Renal cortex interstitium (tissue), 15 donors: ENCODE measurements around the gene PRIMPOL. TPM values are rescaled to one million over a fixed set of nuclear protein-coding genes. Genes with fewer than 3 reads are reported as not detected.
"Not testable (repeated sequence)": the region's sequence is repeated elsewhere in the genome, so short reads cannot be mapped to it uniquely, and the experiment has no call there.

ENCODE experiments used
- DNase-seq, 11 donors: peaks; one replicate each; pipeline ENCODE4 v3.0.0-alpha.2; 2013; ENCODE audit warnings: low read depth in 9 of 11, low spot score in 4 of 11; ENCODE audit errors: extremely low read depth in 1 of 11
- long read RNA-seq, 16 experiments: transcript quantifications; one replicate each; lab custom pipeline, GENCODE V29; 2026
- polyA plus RNA-seq, 3 donors: library from polyadenylated mRNA; unstranded; fragments of 120-200 nt; gene quantifications; one replicate each; pipeline ENCODE4 v1.2.1, GENCODE V29; 2013; ENCODE audit not compliant: insufficient read length in 3 of 3

The PRIMPOL gene, protein sequence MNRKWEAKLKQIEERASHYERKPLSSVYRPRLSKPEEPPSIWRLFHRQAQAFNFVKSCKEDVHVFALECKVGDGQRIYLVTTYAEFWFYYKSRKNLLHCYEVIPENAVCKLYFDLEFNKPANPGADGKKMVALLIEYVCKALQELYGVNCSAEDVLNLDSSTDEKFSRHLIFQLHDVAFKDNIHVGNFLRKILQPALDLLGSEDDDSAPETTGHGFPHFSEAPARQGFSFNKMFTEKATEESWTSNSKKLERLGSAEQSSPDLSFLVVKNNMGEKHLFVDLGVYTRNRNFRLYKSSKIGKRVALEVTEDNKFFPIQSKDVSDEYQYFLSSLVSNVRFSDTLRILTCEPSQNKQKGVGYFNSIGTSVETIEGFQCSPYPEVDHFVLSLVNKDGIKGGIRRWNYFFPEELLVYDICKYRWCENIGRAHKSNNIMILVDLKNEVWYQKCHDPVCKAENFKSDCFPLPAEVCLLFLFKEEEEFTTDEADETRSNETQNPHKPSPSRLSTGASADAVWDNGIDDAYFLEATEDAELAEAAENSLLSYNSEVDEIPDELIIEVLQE
- 10 to 100 TPM; 27.1 to 32.5 (median 32.2) TPM for polyA plus RNA-seq
- long read RNA-seq, donor 1, partial matches to known transcripts = 0 of 5 reads
- long read RNA-seq, donor 1, other reads (novel, unspliced or antisense) = 0 of 5 reads
- long read RNA-seq, donor 2, partial matches to known transcripts = 0 of 2 reads
- long read RNA-seq, donor 2, other reads (novel, unspliced or antisense) = 0 of 2 reads
- long read RNA-seq, donor 3, partial matches to known transcripts = 47 of 54 reads
- long read RNA-seq, donor 3, other reads (novel, unspliced or antisense) = 0 of 54 reads
- long read RNA-seq, donor 4, transcript PRIMPOL-208 (3 exons, 498 nt) = major isoform, 9 of 11 reads
- long read RNA-seq, donor 4, partial matches to known transcripts = 0 of 11 reads
- long read RNA-seq, donor 4, other reads (novel, unspliced or antisense) = 0 of 11 reads
- long read RNA-seq, donor 5 = 0 reads
- long read RNA-seq, donor 6, transcript PRIMPOL-208 (3 exons, 498 nt) = major isoform, 9 of 29 reads
- long read RNA-seq, donor 6, partial matches to known transcripts = 8 of 29 reads
- long read RNA-seq, donor 6, other reads (novel, unspliced or antisense) = 10 of 29 reads
- long read RNA-seq, donor 7, partial matches to known transcripts = 38 of 67 reads
- long read RNA-seq, donor 7, other reads (novel, unspliced or antisense) = 25 of 67 reads
- long read RNA-seq, donor 8 = 0 reads
- long read RNA-seq, donor 9, partial matches to known transcripts = 0 of 16 reads
- long read RNA-seq, donor 9, other reads (novel, unspliced or antisense) = 12 of 16 reads
- long read RNA-seq, donor 10, partial matches to known transcripts = 0 of 4 reads
- long read RNA-seq, donor 10, other reads (novel, unspliced or antisense) = 0 of 4 reads
- long read RNA-seq, donor 11, partial matches to known transcripts = 0 of 3 reads
- long read RNA-seq, donor 11, other reads (novel, unspliced or antisense) = 0 of 3 reads
- long read RNA-seq, donor 12, transcript PRIMPOL-208 (3 exons, 498 nt) = major isoform, 10 of 25 reads
- long read RNA-seq, donor 12, partial matches to known transcripts = 15 of 25 reads
- long read RNA-seq, donor 12, other reads (novel, unspliced or antisense) = 0 of 25 reads
- long read RNA-seq, donor 13 = 0 reads
- long read RNA-seq, donor 14, partial matches to known transcripts = 0 of 7 reads
- long read RNA-seq, donor 14, other reads (novel, unspliced or antisense) = 0 of 7 reads
- long read RNA-seq, donor 15, partial matches to known transcripts = 0 of 1 reads
- long read RNA-seq, donor 15, other reads (novel, unspliced or antisense) = 0 of 1 reads
- long read RNA-seq, donor 16, transcript PRIMPOL-208 (3 exons, 498 nt) = major isoform, 16 of 19 reads
- long read RNA-seq, donor 16, partial matches to known transcripts = 0 of 19 reads
- long read RNA-seq, donor 16, other reads (novel, unspliced or antisense) = 0 of 19 reads

- peak; percentile 78 to 95 (median 93) for DNase-seq
These were observed at the start of gene PRIMPOL, which contains the start of gene CASP3 for GRCh38 chr4:184649026-184649970. TSS of gene PRIMPOL (plus strand) at chr4:184649738. CDS start at chr4:184657141, 7,403 bp downstream. TSS of gene CASP3 (minus strand) at chr4:184649447. CDS start at chr4:184638453, 10,994 bp downstream.

GRCh38 chr4:184600982-184601381 is 48.6 kb upstream of the PRIMPOL start:
- not testable (repeated sequence) for DNase-seq

- DNase-seq = not testable (repeated sequence)
These were observed 46.7 kb upstream of the PRIMPOL start for GRCh38 chr4:184602857-184603256.

- DNase-seq = not testable (repeated sequence)
These were observed 42.1 kb upstream of the PRIMPOL start for GRCh38 chr4:184607429-184607828.

GRCh38 chr4:184612074-184612473 is 37.5 kb upstream of the PRIMPOL start:
- no peak for DNase-seq

DNA sequence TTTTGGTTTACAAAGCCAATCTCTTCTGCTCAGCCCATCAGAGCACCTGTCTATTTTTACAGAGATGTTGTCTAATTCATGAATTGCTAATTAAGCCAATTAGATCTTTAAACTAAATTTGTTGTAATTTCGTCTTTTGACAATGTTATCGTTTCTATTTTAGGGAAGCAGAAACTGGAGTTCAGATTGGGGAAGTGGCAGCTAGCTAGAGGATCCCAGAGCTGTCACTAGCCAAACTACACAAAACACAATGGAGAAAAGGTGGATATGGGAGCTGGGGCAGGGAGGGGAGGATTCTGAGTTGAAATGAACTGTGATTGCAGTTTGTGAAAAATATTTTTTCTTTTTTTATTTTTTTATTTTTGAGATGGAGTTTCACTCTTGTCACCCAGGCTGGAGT is 36.1 kb upstream of the PRIMPOL start:
- no peak for DNase-seq

DNA sequence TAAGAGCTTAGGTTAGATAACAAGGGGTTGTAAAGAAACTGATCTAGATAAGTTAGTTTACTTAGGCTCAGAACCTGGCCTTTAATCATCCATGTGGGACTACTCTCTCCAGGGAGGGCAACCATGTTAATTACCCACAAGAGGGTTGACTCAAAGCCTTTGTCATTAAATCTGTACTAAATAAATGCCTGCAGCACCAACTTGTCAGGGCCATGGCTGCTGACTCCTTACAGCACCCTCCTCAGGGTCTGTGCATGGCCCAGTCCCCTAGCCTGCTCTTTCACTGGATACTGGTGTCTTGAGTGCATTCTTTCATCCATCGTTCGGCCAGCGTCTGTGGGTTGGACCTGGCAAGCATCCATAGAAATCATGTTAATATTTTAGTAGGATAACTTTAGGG is 35.0 kb upstream of the PRIMPOL start:
- no peak for DNase-seq

- DNase-seq = not testable (repeated sequence)
These were observed 33.4 kb upstream of the PRIMPOL start for GRCh38 chr4:184616168-184616567.

- no peak for DNase-seq
These were observed 32.6 kb upstream of the PRIMPOL start for GRCh38 chr4:184616633-184617551.

DNA sequence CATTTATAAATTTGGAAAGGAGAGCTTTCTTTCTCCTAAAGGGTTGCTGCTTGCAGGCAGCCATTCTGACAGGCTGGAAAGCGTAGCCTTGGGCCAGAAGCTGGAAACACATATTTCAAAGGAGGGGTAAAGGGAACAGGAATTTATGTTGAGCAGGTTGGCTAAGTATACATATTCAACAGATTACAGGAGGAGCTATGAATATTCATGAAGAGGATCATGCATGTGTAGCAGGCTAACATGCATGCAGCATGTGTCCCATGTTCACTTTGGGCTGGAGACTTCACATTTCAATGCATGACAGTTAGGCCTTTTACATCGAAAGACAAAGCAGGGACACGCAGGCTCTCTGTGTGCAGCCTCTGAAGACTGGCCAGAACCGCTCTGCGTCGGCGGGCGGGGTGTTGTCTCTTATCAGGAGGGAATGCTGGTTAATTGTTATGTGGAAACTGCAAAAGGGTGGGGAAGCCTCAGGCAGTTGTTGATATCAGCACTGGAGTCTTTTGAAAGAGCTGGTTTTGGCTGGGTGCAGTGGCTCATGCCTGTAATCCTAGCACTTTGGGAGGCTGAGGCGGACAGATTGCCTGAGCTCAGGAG is 31.8 kb upstream of the PRIMPOL start:
- DNase-seq = no peak

GRCh38 chr4:184620212-184620867 is 29.2 kb upstream of the PRIMPOL start:
- no peak for DNase-seq

GRCh38 chr4:184621518-184621917 is 28.0 kb upstream of the PRIMPOL start:
- no peak for DNase-seq

GRCh38 chr4:184624504-184624903 is 25.0 kb upstream of the PRIMPOL start:
- not testable (repeated sequence) for DNase-seq

GRCh38 chr4:184624972-184625554 is 24.5 kb upstream of the PRIMPOL start:
- DNase-seq = no peak
